Left lobe of liver (tissue), 2 donors: ENCODE data around the gene KRTAP6-3. TPM values are rescaled to one million over a fixed set of nuclear protein-coding genes. Genes with fewer than 3 reads are reported as not detected.

Experiments used
- ATAC-seq: fragments of 200-7000 bp; cut with Tn5 transposase; one replicate; pipeline ENCODE4 v1.9.1; 2020; ENCODE audit warnings: mild to moderate bottlenecking, moderate library complexity
- DNase-seq: peaks from one replicate; pipeline ENCODE4 v3.0.0-alpha.2; 2020; ENCODE audit warnings: low spot score
- total RNA-seq: library from RNA; stranded (reverse); gene quantifications from one replicate; pipeline ENCODE4 v1.2.1, GENCODE V29; 2021
- donor health status: DM: no; HTN: no; CAD: no; lungs with moderate emphysema.
- donor health status: DM: no; HTN: yes; CAD: no.

KRTAP6-3 gene, protein sequence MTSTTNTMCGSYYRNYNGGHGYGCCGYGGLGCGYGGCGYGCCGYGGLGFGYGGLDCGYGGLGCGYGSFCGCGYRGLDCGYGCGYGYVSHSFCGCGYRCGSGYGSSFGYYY
- not detected for total RNA-seq

GRCh38 chr21:30592140-30592539 lies at the start of gene KRTAP6-3:
Gene KRTAP6-3 (plus strand): TSS chr21:30592440. CDS start chr21:30592446, 6 bp downstream.
- DNase-seq (no peak), ATAC-seq (no peak)

DNA sequence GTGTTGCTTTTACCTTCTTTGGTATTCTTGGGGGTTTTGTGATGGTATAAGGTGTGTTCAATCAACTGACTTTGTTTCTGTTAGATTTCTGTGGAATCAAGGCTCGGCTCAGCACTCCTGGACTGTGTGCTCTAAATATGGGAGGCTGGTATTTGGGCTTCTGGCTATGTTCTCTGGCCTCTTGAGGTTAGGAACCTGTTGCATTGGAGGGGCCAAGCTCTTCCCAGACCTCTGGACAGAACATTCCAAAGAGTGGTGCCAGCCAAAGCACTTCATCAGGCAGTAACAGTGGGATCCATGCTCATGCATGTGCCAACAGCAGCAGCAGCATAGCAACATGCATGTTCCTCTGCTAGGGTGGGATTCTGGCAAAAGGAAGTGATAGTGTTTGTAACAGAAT lies 39.5 kb upstream of the KRTAP6-3 start:
- no peak for DNase-seq

DNA sequence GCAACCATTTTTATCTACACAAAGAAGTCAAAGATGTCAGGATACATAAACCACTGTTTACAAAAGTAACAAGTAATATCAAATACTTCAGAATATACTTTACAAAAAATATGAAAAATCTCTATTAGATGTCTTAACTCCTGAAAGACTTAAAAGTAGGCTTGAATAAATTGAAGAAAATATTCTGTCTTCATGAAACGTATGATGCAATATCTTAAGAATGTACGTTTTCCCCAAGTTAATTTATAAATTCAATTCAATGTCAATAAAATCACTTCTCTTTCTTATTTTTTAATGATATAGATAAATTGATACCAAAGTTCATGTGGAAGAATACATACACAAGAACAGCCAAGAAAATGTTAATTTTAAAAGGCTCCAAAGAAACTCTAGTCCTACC lies 37.1 kb upstream of the KRTAP6-3 start:
- no peak for DNase-seq
- no peak for ATAC-seq

More for the DNA sequence above, 39.5 kb upstream of the KRTAP6-3 start:
- ATAC-seq = no peak

DNA sequence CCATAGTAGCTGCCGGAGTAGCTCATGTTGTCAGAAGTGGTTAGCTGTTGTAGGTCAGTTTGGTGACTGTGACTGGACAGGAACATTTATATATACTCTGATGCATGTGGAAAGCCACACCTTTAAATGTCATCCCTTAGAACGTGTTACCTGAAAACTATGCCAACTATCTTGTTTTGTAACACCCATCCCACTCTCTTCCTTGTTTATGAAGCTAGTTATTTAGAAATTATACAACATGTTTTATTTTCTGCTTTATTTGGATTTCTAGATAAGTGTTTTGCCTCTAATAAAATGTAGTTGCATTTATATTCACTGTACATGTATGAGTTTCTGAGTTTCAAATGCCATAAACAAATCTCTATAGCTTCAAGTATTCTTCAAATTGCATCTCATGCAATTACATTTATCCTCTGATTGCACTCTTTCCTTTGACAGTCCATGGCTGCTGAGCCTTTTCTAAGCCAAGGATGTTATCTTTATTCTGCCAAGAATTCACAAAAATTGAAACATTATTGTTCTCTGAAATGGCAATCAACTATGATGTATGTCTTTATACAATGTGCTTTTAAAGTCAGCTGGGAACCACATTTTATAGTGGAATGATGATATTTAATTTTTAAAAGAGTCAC lies 30.9 kb upstream of the KRTAP6-3 start, which contains the start of gene KRTAP19-7:
Gene KRTAP19-7 (minus strand): TSS at position 51 of the 632 bp plus-strand sequence. CDS start 25 bp downstream, at position 26.
- DNase-seq = no peak
- ATAC-seq = no peak

DNA sequence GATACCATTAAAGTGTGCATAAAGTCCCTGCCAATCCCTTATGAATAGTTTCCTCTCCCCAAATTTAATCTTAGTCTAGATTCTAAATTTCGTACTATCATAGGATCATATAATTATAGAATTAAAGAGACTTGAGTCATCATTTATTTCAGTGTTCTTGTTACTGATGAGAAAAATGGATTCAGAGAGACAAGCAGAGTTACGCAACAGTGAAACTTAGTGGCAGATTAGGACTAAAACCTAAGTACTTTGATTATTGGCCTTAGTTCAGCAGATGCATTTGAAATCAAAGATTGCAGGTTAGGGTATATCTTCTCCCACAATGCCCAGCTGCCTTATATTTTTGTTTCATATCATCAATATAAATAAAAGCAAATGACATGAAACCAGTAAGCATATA lies 30.3 kb upstream of the KRTAP6-3 start:
- ATAC-seq (no peak), DNase-seq (no peak)

GRCh38 chr21:30563072-30563471 lies 29.2 kb upstream of the KRTAP6-3 start:
- ATAC-seq (no peak), DNase-seq (no peak)

- DNase-seq (no peak), ATAC-seq (no peak)
Observed at GRCh38 chr21:30563630-30564029, 28.6 kb upstream of the KRTAP6-3 start.

DNA sequence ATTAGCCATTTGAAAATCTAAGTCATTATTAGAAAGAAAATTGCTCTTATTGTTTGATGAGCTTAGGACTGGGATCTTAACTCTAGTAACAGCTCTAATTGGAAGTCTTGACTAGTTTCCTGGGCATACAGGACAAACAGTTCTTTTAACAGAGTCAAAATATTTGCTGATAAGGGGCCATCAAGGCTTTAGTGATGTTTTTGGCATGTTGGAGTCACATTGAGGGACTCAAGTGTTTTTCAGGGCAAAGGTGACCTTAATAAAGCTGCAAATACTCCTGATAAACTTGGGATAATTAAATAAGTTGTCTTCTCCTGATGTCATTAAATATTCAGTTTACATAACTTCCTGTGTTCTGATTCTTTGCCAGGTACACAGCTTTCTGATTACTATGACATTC lies 24.6 kb upstream of the KRTAP6-3 start:
- DNase-seq (no peak), ATAC-seq (no peak)

DNA sequence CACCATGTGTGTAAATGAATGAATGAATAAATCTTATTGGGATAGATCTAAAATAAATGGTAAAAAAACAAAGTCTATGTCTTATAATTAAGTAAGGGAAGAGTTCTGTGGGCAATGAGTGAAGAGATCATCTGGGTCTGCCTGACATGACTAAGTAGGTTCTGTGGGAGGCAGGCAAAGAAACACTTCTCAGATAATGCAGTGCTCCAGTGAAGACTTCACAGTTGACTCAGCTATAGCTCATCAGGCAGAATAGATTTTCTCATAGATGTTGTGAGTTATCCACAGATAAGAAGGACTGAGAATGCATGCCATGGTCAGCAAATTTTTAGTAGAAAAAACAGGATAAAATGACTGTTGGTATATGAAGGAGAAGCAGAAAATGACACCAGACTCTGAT lies 14.5 kb upstream of the KRTAP6-3 start:
- no peak for ATAC-seq
- DNase-seq = no peak

DNA sequence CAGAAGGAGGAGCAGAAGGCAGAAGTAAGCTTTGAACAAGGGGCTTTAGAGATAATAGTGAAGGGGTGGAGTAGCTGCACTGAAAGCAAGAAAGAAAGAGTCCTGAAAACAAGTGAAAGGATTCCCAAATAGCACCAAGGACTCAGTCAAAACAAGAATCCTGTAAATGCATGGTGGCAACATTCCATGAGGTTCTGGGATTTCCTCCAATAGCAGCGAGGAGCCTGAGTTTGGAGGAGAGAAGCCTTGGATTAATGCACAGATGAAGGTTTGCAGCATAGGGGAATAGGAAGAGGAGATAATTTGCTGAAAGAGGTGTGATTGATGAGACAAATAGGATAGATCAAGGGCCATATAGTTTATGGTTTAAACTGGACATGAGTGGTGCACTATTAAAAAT lies 12.9 kb upstream of the KRTAP6-3 start:
- ATAC-seq = no peak
- DNase-seq = no peak

- no peak for ATAC-seq
- no peak for DNase-seq
Observed at GRCh38 chr21:30580132-30580531, 12.1 kb upstream of the KRTAP6-3 start.

DNA sequence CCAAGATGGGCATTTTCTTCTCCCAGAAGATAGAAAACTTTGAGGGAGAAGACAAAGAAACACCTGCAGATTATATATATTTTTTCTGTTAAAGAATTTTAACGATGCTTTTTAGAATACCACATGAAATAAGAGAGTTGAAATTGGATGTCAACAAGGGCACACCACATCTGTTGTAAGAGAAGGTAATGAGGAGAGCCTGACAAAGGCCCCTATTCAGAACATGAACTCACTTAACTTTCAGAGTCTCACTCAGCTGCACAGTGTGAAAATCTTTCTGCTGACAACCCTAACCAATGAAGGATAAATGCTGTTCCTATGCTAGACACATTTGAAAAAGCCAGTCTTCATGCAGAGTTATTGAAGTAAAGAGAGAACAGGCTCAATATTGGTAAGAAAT lies 9.4 kb upstream of the KRTAP6-3 start:
- ATAC-seq (no peak), DNase-seq (no peak)

DNA sequence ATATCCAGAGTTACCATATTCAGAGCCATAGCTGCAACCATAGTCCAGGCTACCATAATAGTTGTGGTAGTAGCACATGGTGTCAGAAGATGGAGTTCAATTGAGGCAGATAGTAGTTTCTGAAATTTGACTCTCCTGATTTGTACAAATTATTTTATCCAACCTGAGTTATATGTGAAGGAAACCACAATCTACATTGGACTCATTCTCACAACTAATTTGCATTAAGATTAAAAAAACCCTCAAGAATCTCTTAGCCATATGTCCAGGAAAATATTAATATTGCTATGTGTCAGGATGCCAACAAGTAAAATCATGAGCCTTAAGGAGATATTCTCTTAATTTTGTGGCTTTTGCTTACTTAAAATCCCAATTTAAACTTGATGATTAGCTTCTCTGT lies 1.9 kb upstream of the KRTAP6-3 start, which contains the start of gene KRTAP22-2:
Gene KRTAP22-2 (minus strand): TSS at position 101 of the 400 bp plus-strand sequence.
- ATAC-seq (no peak), DNase-seq (no peak)

DNA sequence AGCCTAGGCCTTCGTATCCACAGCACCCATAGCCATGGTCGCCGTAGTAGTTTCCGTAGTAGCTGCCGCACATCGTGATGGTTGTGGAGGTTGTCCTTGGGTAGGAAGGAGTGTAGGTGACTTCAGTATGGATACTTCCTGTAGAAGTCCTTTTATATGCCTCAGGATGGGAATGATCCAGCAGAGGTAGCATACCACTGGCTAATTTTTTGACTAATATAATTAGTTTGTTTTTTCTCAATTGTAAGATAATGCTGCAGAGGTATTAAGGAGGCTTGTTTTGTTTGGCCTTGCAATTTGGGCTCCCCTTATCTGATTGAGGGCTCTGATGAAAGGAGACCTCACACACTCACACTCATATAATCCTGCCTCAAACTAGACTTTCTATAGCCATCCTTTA lies 6.6 kb downstream of the KRTAP6-3 start, which contains the start of gene KRTAP6-2:
Gene KRTAP6-2 (minus strand): TSS at position 101 of the 400 bp plus-strand sequence. CDS start 28 bp downstream, at position 73.
- ATAC-seq = no peak

DNA sequence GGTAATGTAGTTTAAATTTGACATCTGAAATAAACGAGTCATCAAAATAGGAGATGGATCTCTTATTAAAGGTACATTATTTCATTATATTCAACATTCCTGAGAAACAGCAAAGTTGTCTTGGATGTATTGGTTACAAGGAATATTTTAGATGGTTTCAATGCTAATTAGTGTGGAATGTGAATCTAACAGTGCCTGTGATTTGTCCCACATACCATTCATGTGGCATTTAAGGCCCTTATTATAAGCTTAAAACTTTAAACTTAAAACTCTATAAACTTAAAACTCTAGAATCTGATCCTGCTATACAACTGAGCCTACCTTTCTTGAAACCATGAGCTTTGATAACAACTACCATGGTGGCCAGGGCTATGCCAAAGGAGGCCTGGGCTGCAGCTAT lies 8.5 kb downstream of the KRTAP6-3 start, which contains the start of gene KRTAP22-1:
Gene KRTAP22-1 (plus strand): TSS at position 301 of the 400 bp plus-strand sequence.
- no peak for DNase-seq
- no peak for ATAC-seq

More for the DNA sequence above, 6.6 kb downstream of the KRTAP6-3 start, which contains the start of gene KRTAP6-2:
- DNase-seq = no peak

GRCh38 chr21:30605968-30606367 lies 13.7 kb downstream of the KRTAP6-3 start:
- no peak for DNase-seq
- ATAC-seq = no peak

- DNase-seq (no peak), ATAC-seq (no peak)
Observed at GRCh38 chr21:30612132-30612531, 19.9 kb downstream of the KRTAP6-3 start.

GRCh38 chr21:30613836-30614235 lies 21.6 kb downstream of the KRTAP6-3 start, which contains the start of gene KRTAP6-1:
Gene KRTAP6-1 (minus strand): TSS chr21:30613930. CDS start chr21:30613904, 26 bp downstream.
- ATAC-seq (no peak), DNase-seq (no peak)

- ATAC-seq (no peak), DNase-seq (no peak)
Observed at GRCh38 chr21:30615199-30615598, 23.0 kb downstream of the KRTAP6-3 start.

DNA sequence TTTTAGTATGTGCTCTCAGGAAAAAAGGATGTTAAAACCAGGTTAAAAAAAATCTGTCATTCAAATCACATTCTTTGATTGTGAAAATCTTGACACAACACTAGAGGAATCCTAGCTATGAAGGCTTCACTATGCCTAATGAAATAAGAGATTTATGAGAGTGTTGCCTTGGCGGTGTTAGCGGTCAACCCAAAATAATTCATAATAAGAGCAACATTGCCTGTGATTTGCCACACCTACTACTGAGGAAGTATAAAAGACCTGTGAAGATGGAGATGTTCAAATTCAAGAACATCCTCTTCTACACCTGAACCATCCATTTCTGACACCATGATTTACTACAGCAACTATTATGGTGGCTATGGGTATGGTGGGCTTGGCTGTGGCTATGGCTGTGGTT lies 23.9 kb downstream of the KRTAP6-3 start, which contains the start of gene KRTAP20-1:
Gene KRTAP20-1 (plus strand): TSS at position 301 of the 400 bp plus-strand sequence. CDS start 30 bp downstream, at position 331.
- ATAC-seq = no peak
- DNase-seq = no peak

- no peak for ATAC-seq
- DNase-seq = no peak
Observed at GRCh38 chr21:30620080-30620479, 27.8 kb downstream of the KRTAP6-3 start.

DNA sequence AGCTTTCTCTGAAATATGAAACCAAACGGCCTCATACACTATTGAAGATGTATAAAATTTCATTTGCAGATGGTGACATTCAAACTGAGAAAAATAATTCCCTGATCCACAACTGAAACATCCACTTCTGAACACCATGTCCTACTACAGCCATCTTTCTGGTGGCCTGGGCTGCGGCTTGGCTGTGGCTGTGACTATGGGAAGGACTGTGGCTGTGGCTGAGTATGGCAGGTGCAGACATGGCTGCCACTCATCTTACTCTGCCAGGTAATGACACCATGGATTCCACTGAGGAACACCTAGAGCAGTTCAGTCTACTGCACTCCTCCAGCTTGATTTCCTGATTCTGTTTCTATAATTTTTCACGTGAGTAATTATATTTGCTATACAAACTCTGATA lies 28.3 kb downstream of the KRTAP6-3 start, which contains the start of gene KRTAP20-4:
Gene KRTAP20-4 (plus strand): TSS at position 106 of the 400 bp plus-strand sequence.
- DNase-seq (no peak), ATAC-seq (no peak)
